Measurements from ENCODE around the gene CACNA1E.

Gene CACNA1E

GRCh38 chr1:181855380-181855779 is 372.1 kb downstream of the CACNA1E start:
- no peak for TF ChIP-seq CTCF (IDR thresholded peaks at IDR 0.05)
